ENCODE measurements around the gene C5orf15. TPM values are rescaled to one million over a fixed set of nuclear protein-coding genes. Genes with fewer than 3 reads are reported as not detected.

The C5orf15 gene
- total RNA-seq, 2 donors from 2014 or later: 39.5 to 56.1 TPM

- H3K27ac ChIP-seq: peak overlapping the region; percentile 94 to 97
- no peaks in the 10 kb centered on the region for H3K9me3 ChIP-seq
- no peak overlapping the region for H3K4me3 ChIP-seq
- DNase-seq (ENCODE audit: low spot score): no peak
- no peak for ATAC-seq (ENCODE audit: insufficient number of reproducible peaks, low FRiP score, low read depth)
- no peak for TF ChIP-seq CTCF (IDR thresholded peaks at IDR 0.05)
- H3K27me3 ChIP-seq (replicated peaks; ENCODE audit: insufficient read depth): no peaks in the 10 kb centered on the region
- peaks cover 48 to 72% of the 10 kb centered on the region in 2 donors for H3K4me1 ChIP-seq (ENCODE audit: control insufficient read depth in 1 of 2, low read depth in 2 of 2)
- peaks cover 7% of the 10 kb centered on the region for H3K36me3 ChIP-seq
These were observed 17.4 kb downstream of the C5orf15 start for GRCh38 chr5:133950821-133951612.

GRCh38 chr5:133948721-133949120 lies 19.7 kb downstream of the C5orf15 start:
- no peaks in the 10 kb centered on the region for H3K9me3 ChIP-seq
- H3K4me3 ChIP-seq: no peak overlapping the region
- DNase-seq (ENCODE audit: low spot score): no peak
- no peak for ATAC-seq (ENCODE audit: insufficient number of reproducible peaks, low FRiP score, low read depth)
- no peak overlapping the region for H3K27ac ChIP-seq
- TF ChIP-seq CTCF (IDR thresholded peaks at IDR 0.05): no peak
- peaks cover 48 to 83% of the 10 kb centered on the region in 2 donors for H3K4me1 ChIP-seq (ENCODE audit: control insufficient read depth in 1 of 2, low read depth in 2 of 2)
- no peaks in the 10 kb centered on the region for H3K27me3 ChIP-seq (replicated peaks; ENCODE audit: insufficient read depth)
- no peaks in the 10 kb centered on the region for H3K36me3 ChIP-seq

GRCh38 chr5:133947431-133947841 lies 21.0 kb downstream of the C5orf15 start:
- H3K27me3 ChIP-seq (replicated peaks; ENCODE audit: insufficient read depth): no peaks in the 10 kb centered on the region
- DNase-seq (ENCODE audit: low spot score) (no peak), ATAC-seq (ENCODE audit: insufficient number of reproducible peaks, low FRiP score, low read depth) (peak; percentile 66)

GRCh38 chr5:133945568-133945967 lies 22.9 kb downstream of the C5orf15 start:
- TF ChIP-seq CTCF (IDR thresholded peaks at IDR 0.05): no peak
- DNase-seq (ENCODE audit: low spot score): no peak
- H3K4me3 ChIP-seq: no peak overlapping the region
- ATAC-seq (ENCODE audit: insufficient number of reproducible peaks, low FRiP score, low read depth): no peak
- no peaks in the 10 kb centered on the region for H3K36me3 ChIP-seq
- H3K9me3 ChIP-seq: no peaks in the 10 kb centered on the region
- no peak overlapping the region for H3K27ac ChIP-seq
- peaks cover 24 to 61% of the 10 kb centered on the region in 2 donors for H3K4me1 ChIP-seq (ENCODE audit: control insufficient read depth in 1 of 2, low read depth in 2 of 2)
- no peaks in the 10 kb centered on the region for H3K27me3 ChIP-seq (replicated peaks; ENCODE audit: insufficient read depth)

More at GRCh38 chr5:133947431-133947841, 21.0 kb downstream of the C5orf15 start:
- peaks cover 39 to 80% of the 10 kb centered on the region in 2 donors for H3K4me1 ChIP-seq (ENCODE audit: control insufficient read depth in 1 of 2, low read depth in 2 of 2)
- no peak overlapping the region for H3K4me3 ChIP-seq
- TF ChIP-seq CTCF (IDR thresholded peaks at IDR 0.05): no peak
- H3K36me3 ChIP-seq: no peaks in the 10 kb centered on the region
- H3K27ac ChIP-seq: peak overlapping the region; percentile 74 to 81
- no peaks in the 10 kb centered on the region for H3K9me3 ChIP-seq

- Histone ChIP-seq H3K27me3 (replicated peaks; ENCODE audit: insufficient read depth) (no peaks in the 10 kb centered on the region), H3K36me3 (no peaks in the 10 kb centered on the region), H3K4me1 (ENCODE audit: control insufficient read depth in 1 of 2, low read depth in 2 of 2) (peaks cover 20 to 51% of the 10 kb centered on the region in 2 donors), H3K9me3 (no peaks in the 10 kb centered on the region), H3K27ac (no peak overlapping the region), H3K4me3 (no peak overlapping the region)
- no peak for ATAC-seq (ENCODE audit: insufficient number of reproducible peaks, low FRiP score, low read depth)
- peak; percentile 65 for TF ChIP-seq CTCF (IDR thresholded peaks at IDR 0.05)
- no peak for DNase-seq (ENCODE audit: low spot score)
These were observed 23.9 kb downstream of the C5orf15 start for GRCh38 chr5:133944263-133945185.

All from thoracic aorta (tissue), 2 donors.